Left ventricle myocardium superior (tissue), 1 donor: ENCODE measurements around the gene MAPRE2. TPM values are rescaled to one million over a fixed set of nuclear protein-coding genes. Genes with fewer than 3 reads are reported as not detected.
A peak's percentile ranks its signal among the peaks of the same experiment; 100 is the strongest.
"Not testable (repeated sequence)": the region's sequence is repeated elsewhere in the genome, so short reads cannot be mapped to it uniquely, and the experiment has no call there.

Experiments used
- ATAC-seq: fragments of 200-7000 bp; cut with Tn5 transposase; one replicate; pipeline ENCODE4 v1.9.1; 2020; ENCODE audit warnings: mild to moderate bottlenecking, moderate library complexity
- DNase-seq: peaks from one replicate; pipeline ENCODE4 v3.0.0-alpha.2; 2020
- intact Hi-C: fragments of 100-400 bp; cut with micrococcal nuclease; formaldehyde crosslinking; loops from one replicate; pipeline ENCODE4 v1.11.0; 2022
- total RNA-seq: library from RNA; stranded (reverse); fragmentation: NEBNext Ultra II Directional; extraction: Animal tissue kit (Norgen Biotek cat#: 25700); gene quantifications from one replicate; pipeline ENCODE4 v1.2.1, GENCODE V29; 2021
- donor health status: DM: no; HTN: yes; CAD: no; lungs with severe emphysema.

MAPRE2 gene
- total RNA-seq, 1 donor from 2014 or later = 111 TPM

GRCh38 chr18:35084494-35085449 lies 43.6 kb downstream of the MAPRE2 start:
- ATAC-seq (no peak), DNase-seq (no peak)
- intact Hi-C loops = no loop called here

GRCh38 chr18:35085450-35086380 lies 44.5 kb downstream of the MAPRE2 start:
- DNase-seq = no peak
- peak; percentile 41 for ATAC-seq
- intact Hi-C loops = no loop called here

GRCh38 chr18:35086704-35087103 lies 45.5 kb downstream of the MAPRE2 start:
- DNase-seq (no peak), ATAC-seq (no peak)
- intact Hi-C loops = no loop called here

- no peak for DNase-seq
- ATAC-seq = no peak
- intact Hi-C loops = no loop called here
Observed at GRCh38 chr18:35087726-35088125, 46.5 kb downstream of the MAPRE2 start.

- intact Hi-C loops = no loop called here
- no peak for DNase-seq
- ATAC-seq = no peak
Observed at GRCh38 chr18:35088921-35089320, 47.7 kb downstream of the MAPRE2 start.

GRCh38 chr18:35089382-35089781 lies 48.2 kb downstream of the MAPRE2 start:
- DNase-seq (no peak), ATAC-seq (peak; percentile 6)
- intact Hi-C loops = no loop called here

GRCh38 chr18:35089891-35090550 lies 48.8 kb downstream of the MAPRE2 start:
- intact Hi-C loops = no loop called here
- ATAC-seq (peak; percentile 80), DNase-seq (no peak)

GRCh38 chr18:35091841-35092240 lies 50.6 kb downstream of the MAPRE2 start:
- DNase-seq = no peak
- ATAC-seq = no peak
- intact Hi-C loops = no loop called here

GRCh38 chr18:35095983-35096676 lies 54.9 kb downstream of the MAPRE2 start:
- ATAC-seq = no peak
- intact Hi-C loops = no loop called here
- no peak for DNase-seq

- DNase-seq (no peak), ATAC-seq (no peak)
- intact Hi-C loops = no loop called here
Observed at GRCh38 chr18:35096677-35097011, 55.4 kb downstream of the MAPRE2 start.

- DNase-seq (no peak), ATAC-seq (peak; percentile 28)
- intact Hi-C loops = no loop called here
Observed at GRCh38 chr18:35097195-35097594, 56.0 kb downstream of the MAPRE2 start.

GRCh38 chr18:35097763-35098162 lies 56.5 kb downstream of the MAPRE2 start:
- DNase-seq (no peak), ATAC-seq (no peak)
- intact Hi-C loops = no loop called here

GRCh38 chr18:35099911-35100310 lies 58.7 kb downstream of the MAPRE2 start:
- DNase-seq = no peak
- ATAC-seq = no peak
- intact Hi-C loops = no loop called here

- intact Hi-C loops = no loop called here
- ATAC-seq (no peak), DNase-seq (no peak)
Observed at GRCh38 chr18:35104391-35105051, 63.3 kb downstream of the MAPRE2 start.

- intact Hi-C loops = no loop called here
- DNase-seq (no peak), ATAC-seq (no peak)
Observed at GRCh38 chr18:35106013-35106844, 65.0 kb downstream of the MAPRE2 start.

- ATAC-seq (no peak), DNase-seq (no peak)
- intact Hi-C loops = no loop called here
Observed at GRCh38 chr18:35106845-35107148, 65.6 kb downstream of the MAPRE2 start.

GRCh38 chr18:35107216-35107615 lies 66.0 kb downstream of the MAPRE2 start:
- intact Hi-C loops = no loop called here
- ATAC-seq = no peak
- no peak for DNase-seq

- intact Hi-C loops, DNase-seq, ATAC-seq: not testable (repeated sequence)
Observed at GRCh38 chr18:35108088-35108487, 66.9 kb downstream of the MAPRE2 start.
